Fibroblast of skin of right biceps (primary cell): ENCODE results near the gene RPL5.
A peak's percentile ranks its signal among the peaks of the same experiment; 100 is the strongest.

Experiments used
- DNase-seq: peaks from one replicate; pipeline ENCODE4 v3.0.0-alpha.2; 2013

Gene RPL5

DNA sequence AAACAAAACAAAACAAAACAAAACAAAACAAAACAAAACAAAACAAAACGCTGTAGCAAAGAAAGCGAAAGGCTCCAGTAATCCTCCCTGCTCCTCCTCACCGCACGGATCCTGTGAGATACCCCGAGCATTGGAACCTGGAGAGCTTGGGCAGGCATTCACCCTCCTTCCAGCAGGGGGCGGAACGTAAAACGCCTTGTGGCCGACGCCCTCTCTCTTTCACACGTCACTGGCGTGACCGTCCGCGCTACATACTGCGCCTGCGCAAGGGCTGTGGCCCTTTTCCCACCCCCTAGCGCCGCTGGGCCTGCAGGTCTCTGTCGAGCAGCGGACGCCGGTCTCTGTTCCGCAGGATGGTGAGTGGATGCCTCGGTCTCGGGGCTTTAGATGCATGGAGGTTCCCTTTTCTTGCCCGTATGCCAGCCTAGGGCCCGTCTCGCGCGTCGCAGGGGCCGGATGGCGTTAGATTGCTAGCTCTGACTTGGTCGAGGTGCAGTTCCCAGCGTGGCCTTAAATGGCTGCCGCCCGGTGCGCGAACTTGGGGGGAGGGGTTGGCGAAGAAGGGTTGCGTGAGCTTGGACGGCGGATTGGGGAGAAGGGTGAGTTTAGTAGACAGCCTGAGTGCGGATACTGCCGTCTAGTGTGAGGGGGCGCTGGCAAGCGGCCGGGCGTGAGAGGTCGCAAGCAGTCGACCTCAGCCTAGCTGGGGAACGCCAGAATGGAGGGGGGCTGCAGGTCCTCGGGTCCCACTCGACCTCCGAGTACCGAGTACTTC lies at the start of gene RPL5:
Gene RPL5, plus strand, starts transcription at position 279 of the 775 bp plus-strand sequence. Its CDS starts 75 bp downstream, at position 354.
- peak; percentile 97 for DNase-seq

DNA sequence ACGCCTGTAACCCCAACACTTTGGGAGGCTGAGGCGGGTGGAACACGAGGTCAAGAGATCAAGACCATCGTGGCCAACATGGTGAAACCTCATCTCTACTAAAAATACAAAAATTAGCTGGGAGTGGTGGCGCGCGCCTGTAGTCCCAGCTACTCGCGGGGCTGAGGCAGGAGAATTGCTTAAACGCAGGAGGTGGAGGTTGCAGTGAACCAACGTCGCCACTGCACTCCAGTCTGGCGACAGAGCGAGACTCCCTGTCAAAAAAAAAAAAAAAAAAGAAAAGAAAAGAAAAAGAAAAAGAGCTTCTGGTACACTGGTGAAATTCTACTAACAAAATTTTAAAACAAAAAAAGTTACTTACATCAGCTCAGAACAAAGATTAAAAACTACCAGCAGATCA lies 48.3 kb upstream of the RPL5 start:
- DNase-seq, result peak; percentile 26

DNA sequence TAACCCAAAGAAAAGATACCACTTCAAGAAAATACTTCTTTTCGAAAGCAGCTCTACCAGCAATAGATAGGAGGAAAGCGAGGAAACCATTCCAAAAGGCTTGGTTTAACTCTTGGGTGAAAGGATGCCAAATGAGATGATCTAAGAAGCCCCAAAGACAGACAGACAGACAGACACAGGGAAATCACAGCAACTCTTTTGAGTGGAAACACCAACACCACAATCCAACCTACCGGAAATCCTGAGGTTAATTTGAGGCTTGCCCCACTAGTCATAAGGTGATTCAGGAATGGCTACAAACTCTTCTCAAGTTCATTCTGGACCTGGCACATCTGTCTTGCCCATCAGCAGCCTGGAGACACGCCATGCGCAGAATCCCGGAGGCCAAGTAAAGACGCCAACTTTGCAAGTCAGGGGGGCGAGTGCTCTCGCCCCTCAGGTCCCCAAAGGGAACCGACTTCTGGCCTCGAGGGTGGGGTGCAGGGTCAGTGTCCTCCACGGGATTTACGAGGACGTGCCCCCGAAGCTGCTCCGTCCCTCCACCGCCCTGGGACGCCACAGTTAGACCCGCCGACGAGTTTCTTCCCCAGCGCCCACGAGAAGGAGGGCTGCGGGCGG lies 47.7 kb upstream of the RPL5 start:
- DNase-seq, result peak; percentile 53

DNA sequence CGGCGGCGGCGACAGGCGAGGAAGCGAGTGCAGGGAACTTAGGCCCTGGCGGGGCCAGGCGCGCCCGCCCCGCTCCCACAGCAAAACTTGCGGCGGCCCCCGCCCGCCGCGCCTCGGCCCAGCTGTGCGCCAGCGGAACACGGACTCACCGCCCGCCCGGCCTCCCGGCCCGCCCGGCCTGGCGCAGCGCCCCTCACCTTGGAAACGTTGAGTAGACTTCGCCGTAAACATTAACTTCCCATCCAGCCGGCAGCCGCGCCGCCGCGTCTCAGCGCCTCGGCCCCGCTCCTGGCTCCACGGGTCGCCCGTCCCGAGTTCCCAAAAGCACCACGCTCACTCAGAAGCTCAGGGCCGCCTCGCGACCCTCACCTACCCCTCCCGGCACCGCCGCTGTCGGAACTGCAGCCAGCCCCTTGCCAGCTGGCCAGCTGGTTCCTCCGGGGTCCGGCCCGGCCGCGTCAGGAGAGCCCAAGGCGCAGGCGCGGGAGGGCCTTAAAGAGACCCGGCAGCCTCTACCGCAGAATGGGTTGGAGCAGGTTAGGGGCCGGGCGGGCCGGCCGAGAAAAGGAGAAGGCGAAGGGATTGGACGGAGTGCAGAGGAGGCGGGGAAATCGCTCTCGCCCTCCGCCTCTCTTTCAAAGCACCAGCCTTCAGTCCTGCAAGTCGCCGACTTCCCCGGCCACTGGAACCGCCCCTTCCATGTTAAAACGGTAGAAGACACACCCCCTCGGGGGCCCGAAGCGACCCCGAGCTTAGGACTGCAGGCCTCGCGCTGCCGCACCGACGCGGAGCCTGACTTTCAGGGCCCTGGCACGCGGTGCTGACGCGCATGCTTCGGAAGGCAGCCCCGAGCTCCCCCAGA lies 47.0 kb upstream of the RPL5 start, which contains the start of gene EVI5:
Gene EVI5, minus strand, starts transcription at position 470 of the 862 bp plus-strand sequence. CDS start 48,562 bp downstream, outside the sequence.
- peak; percentile 96 for DNase-seq

DNA sequence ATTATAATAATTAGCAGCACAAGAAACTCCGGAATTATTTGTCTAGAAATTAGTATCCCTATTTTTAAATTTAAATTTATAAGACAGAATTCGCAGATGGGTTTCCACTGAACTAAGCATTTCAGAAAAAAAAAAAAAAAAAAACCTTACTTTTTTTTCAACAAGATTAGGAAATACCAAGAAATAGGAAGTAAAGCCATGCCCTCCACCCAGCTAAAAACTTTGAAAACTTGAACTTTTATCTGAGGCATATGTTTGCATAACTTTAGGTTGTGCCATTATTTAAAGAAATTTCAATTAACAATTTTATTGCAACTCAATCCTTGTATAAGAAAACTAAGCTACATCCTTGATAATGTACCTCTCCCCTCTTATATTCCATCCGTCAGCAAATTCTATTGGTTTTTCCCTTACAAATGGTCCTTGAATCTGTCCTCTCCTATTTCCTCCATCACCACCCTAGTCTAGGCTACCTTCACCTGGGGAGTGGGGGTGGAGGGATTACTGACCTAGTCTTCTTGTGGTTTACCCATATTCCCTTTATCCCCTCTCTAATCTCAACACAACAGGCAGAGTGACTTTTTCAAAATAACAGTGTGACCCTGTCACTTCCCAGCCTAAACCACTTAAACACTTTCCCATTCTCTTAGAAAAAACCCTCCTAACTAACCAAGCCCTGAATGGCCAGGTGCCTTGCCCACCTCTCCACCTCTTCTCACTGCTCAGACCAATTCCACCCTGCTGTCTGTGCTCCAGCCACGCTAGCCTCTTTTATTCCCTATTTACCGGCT lies 45.5 kb upstream of the RPL5 start:
- DNase-seq, result no peak

DNA sequence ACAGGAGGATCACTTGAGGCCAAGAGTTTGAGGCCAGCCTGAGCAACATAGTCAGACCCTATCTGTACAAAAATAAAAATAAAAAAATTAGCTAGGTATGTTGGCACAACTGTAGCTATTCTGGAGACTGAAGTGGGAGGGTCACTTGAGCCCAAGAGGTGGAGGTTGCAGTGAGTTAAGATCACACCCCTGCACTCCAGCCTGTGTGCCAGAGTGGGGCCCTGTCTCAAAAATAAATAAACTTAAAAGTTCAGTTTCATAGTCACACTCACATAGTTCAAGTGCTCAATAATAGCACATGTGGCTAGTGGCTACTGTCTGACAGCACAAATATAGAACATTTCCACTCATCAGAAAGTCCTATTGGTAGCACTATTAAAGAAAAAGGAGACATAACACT lies 41.8 kb upstream of the RPL5 start:
- DNase-seq, result no peak

DNA sequence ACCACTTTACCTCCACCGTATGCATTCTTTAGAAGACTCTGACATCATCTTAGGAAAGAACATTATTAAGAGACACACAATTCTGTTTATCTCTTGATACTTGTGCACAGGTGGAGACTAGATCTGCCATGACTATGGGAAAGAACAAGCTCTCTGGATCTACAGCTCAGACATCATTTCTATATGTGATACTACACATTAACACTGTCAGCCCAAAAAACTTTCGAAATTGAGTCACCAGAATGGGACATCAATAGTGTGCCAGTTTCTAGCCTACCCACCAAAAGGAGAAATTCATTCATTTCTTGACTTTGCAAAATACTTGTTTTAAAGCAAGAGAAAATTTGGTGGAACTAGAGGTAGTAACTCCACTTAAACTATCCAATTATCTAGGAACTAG lies 41.0 kb upstream of the RPL5 start:
- DNase-seq, result no peak

DNA sequence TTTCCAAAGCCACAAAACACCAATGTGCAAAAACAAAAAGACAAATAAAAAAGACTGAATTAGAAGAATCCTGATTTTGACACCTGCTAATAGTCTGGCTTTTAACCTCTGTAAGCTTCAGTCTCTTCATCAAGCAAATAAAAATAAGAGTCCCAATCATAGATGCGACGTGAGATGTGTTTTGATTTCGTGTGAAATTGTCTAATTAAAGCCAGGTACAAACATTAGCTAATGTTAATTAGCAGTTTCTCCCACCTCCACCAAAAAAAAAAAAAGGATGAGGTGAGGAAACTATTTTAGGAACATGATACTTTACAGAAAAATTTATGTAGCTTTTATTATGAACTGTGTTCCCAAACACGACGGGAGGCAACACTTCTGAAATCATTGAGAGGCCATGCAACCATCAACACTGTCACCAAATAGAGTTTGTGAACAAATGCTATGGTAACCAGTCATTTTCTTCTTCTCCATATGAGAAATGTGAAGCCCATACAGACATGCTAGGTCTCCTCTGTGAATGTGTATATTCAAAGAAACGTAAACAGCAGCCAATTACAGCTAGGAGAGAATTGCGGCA lies 40.3 kb upstream of the RPL5 start:
- no peak for DNase-seq

DNA sequence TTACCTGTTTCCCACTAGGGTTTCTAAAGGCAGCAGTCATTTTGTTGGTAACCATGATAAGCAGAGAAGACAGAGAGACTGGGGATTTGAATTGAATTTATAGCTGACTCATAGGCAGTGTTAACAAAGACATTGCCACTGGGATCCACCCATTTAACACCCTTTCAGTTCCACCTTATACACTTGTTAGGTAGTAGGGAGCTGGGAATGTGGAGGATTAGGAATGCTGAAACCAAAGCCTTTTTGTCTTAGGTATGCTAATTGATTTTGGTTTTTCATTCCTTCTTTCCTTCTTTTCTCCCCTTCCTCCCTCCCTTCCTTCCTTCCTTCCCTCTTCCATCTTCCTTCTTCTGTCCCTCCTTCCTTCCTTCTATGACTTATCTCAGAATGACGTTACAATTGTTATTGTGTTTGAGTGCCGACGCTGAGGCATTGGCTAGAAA lies 39.5 kb upstream of the RPL5 start:
- DNase-seq, result no peak

DNA sequence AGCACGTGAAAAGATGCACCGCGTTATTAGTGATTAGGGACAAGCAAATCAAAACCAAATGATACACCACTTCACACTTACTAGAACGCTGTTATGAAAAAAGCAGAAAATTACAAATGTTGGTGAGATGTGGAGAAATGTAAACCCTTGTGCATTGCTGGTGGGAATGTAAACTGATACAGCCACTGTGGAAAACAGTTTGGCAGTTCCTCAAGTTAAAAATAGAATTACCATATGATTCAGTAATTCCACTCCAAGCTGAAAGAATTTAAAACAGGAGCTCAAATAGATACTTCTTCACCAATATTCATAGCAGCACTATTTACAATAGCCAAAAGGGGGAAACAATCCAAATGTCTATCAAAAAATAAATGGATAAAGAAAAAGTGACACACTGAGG lies 36.7 kb upstream of the RPL5 start:
- peak; percentile 67 for DNase-seq

DNA sequence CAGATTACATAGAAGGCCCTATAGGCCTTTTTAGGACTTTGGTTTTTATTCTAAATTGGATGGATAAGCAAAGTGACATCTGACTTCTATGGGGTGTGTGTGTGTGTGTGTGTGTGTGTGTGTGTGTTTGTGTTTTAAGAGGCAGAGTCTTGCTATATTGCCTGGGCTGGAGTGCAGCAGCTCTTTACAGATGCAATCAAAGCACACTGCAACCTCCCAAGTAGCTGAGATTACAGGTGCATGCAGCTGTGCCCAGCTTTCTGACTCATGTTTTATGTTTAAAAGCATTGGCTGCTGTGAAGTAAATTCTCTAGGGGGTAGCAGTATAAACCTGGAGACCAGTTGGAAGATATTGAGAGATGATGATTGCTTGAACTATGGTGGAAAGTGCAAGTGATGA lies 34.5 kb upstream of the RPL5 start:
- DNase-seq, result no peak

DNA sequence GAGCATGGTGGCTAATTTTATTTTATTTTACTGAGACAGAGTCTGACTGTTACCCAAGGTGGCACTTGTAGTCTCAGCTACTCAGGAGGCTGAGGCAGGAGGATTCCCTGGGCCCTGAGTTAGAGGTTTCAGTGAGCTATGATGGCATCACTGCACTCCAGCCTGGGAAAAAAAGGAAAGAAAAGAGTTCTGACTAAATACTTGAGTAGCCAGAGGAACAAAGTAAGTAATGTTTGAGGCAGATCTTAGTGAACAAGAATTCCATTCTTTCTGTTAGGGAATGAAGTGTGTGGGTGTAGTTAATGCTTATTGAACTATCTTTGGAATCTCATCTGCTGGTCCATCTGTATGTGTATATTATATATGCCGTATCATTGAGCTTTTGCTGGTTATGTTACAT lies 33.9 kb upstream of the RPL5 start:
- DNase-seq, result peak; percentile 48

DNA sequence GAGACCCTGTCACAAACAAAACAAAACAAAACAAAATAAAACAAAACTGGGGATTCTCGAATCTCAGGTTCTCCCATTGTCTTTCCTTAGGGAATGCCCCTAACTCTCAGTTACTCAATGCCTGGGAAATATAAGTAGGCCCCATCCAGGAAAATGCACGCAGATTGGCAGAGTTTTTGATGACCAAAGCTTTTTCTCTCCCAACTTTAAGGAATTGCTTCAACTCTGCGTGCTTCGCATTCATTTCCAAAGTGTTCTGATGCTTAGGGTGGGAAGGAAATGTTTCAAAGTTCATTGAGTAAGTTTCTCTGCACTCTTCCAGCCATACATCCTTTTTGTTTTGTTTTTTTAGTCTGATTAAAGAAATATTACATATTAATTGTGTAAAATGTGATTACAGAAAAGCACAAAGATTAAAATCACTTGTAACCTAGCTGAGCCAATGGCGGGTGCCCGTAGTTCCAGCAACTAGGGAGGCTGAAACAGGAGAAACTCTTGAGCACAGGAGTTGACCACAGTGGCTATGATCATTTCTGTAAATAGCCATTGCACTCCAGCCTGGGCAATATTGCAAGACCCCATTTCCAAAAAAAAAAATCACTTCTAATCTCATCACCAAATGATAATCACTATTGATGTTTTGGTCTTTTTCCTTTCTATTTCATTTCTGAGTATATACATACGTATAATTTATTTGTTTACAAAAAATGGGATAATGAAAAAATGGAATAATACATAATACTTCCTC lies 28.5 kb upstream of the RPL5 start:
- DNase-seq, result no peak

DNA sequence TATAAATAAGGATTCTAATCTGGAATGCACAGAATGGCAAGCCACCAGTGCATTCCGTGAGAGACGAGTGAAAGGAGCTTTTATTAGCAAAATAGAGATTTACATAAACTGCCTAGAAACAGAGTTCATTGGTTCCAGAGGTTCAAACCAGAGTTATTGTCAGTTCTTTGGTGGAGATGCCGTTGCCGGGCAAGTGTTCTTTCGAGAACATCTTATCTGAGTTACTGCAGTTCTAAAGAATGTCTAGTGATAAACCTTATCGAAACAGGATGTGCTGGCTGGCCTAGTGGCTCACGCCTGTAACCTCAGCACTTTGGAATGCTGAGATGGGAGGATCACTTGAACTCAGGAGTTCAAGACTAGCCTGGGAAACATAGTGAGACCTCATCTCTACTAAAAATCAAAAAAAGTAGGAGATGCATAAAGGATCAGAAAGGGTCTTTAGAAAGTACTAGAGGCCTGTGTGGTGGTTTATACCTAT lies 27.1 kb upstream of the RPL5 start:
- peak; percentile 88 for DNase-seq

DNA sequence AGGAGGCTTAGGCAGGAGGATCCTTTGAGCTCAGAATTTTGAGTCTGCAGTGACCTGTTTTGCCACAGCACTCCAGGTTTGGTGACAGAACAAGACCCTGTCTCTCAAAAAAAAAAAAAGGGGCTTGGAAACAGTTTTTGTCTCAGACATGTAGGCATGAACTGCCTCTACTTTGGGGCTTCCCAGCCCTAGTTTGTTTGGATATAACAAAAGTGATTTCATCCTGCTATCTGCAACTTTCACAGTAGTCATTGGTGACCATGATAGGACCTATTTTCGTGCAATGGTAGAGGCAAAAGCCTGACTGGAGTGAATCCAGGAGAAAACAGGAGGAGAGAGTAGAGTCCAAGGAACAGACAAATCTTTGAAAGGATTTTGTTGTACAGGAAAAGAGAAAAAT lies 26.6 kb upstream of the RPL5 start:
- DNase-seq, result no peak

DNA sequence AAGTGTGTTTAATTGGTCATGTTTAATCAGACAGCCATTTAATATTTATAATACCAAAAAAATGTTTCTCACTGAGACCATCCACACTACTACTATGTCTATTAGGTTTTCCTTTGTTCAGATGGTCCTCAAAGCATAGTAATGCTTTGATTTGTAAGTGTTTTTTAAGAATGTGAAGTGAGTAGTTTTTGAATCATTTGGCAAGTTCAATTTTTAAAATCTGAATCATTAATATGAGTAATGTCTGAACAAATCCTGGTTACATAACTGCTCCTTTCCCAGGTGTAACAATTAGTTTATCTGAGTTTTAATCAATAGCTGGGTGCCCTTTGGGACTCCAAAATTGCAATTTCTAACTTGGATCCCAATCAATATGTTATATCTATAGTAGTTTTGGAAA lies 23.5 kb upstream of the RPL5 start:
- DNase-seq, result no peak

DNA sequence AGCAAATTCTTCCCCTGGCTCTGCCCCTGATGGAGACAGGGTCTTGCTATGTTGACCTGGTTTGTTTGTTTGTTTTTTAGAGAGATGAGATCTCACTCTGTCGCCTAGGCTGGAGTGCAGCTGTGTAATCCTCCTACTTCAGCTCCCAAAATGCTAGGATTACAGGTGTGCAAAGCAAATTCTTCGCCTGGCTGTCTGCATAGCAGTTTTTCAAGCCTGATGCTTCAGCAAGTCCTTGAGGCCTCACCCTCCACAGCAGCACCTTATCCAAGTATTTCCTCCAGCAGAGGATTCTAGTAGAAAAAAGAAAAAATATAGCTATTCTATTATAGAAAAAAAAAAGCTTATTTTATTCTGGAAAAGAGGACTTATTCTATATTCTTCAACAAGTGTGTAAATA lies 15.1 kb upstream of the RPL5 start:
- DNase-seq, result no peak

DNA sequence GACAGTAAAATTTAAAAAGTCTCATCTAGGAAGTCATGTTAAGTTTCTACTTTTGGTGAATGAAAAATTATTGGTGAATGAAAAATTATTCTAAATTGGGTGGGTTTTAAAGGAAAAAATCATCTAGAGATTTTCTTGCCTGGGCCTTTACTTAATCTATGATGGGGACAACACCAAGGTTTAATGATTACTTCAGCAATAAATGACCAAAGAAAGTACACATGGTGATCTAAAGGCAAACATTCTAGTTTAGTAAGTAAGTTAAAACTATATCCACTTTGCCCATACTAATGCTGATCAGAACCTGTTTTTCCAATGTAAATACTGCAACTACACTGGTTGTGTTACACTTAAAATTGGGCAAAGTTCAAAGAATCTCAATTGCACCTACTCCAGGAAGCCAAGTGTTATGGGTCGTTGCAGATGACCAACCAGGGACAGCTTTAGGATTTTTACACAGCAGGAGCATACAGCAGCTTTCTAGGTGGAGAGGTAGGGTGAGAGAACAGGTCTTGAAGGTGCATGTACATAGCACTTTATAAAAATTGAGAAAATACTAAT lies 14.6 kb upstream of the RPL5 start:
- no peak for DNase-seq

DNA sequence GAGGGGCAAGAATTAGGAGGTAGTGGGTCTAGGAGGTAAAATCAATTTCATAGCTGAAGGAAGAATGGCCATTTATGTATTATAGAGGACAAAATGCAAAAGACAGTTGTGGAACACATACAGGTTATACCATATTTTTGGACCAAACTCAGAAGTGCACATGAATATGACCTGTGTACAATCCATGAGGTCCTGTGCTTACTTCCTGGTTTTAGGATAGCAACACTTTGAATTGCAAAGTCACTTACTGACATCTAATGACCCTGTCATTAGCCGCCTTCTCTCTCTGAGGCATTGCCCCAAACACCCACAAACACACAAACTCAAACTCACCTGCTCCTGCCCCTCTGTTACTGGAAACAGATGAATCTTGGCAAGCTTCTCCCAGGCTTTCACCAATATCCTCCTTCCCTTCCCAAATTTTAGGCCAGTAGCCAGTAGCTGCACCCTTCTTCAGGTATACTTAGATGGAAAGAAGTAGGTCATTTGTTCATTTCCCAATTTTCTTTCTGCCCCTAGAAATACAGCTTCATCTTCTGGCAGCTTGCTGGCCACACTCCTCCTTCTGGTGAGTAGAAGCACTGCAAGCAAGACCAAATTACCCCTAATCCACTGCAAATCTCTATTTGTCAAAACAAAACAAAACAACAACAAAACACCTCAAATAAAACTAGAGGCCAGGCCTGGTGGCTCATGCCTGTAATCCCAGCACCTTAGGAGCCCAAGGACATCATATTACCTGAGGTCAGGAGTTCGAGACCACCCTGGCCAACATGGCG lies 13.7 kb upstream of the RPL5 start:
- DNase-seq, result no peak

DNA sequence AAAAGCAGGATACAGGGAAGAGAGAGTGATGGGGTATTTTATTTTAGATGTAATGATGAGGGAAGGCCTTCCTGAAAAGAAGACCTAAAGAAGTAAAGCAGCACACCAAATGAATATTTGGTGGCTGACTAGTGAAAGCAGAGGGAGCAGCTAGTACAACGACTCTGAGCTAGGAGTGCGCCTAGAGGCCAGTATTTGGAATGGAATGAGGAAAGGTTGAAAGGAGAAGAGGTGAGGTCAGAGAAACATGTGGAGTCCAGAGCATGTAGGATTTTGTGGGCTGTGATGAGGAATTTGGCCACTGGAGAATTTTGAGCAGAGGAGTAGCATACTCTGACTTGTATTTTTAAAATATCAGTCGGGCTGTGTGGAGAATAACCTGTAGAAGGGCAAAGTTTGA lies 11.8 kb upstream of the RPL5 start:
- DNase-seq, result no peak
